GM19035 (cell line): ENCODE measurements around the gene OR10R2.
"Not testable (repeated sequence)": the region's sequence is repeated elsewhere in the genome, so short reads cannot be mapped to it uniquely, and the experiment has no call there.

Experiments
- ATAC-seq: cut with Tn5 transposase; IDR thresholded peaks from one replicate; pipeline ENCODE4 v1.9.1; 2021; ENCODE audit not compliant: unreplicated experiment

The OR10R2 gene

GRCh38 chr1:158471920-158472319, at the start of gene OR10R2:
Gene OR10R2 (plus strand): TSS chr1:158472220. CDS start chr1:158472326, 106 bp downstream.
- ATAC-seq, result no peak

GRCh38 chr1:158425027-158425426, 47.0 kb upstream of the OR10R2 start:
- no peak for ATAC-seq

- ATAC-seq, result no peak
Observed at GRCh38 chr1:158426137-158426536, 45.9 kb upstream of the OR10R2 start, which contains the start of gene OR10K2. Gene OR10K2 (minus strand): TSS chr1:158426237. CDS start chr1:158420866, 5,371 bp downstream.

DNA sequence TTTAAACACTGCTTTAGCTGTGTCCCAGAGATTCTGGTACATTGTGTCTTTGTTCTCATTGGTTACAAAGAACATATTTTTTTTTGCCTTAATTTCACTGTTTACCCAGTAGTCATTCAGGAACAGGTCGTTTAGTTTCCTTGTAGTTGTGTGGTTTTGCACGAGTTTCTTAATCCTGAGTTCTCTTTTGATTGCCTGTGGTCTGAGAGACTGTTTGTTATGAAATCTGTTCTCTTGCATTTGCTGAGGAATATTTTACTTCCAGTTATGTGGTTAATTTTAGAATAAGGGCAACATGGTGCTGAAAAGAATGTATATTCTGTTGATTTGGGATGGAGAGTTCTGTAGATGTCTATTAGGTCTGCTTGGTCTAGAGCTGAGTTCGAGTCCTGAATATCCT, 41.9 kb upstream of the OR10R2 start:
- not testable (repeated sequence) for ATAC-seq

DNA sequence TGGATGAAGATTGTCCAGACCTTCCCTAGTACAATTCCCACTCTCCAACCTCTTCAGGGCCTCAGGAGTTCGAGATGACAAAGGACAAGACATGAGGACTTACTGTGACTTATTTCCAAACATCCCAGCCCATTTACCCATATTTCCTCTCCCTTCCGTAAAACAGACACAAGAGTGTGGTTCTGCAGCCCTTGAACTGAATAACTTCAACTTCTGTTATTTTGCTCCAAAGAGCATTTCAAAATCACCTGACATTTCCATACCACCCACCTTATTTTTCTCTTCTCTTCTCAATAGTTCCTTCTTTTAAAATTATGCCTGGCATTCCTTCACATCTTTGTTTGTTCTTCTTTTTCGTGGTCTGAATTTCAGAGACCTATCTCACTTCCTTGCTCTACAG, 37.3 kb upstream of the OR10R2 start:
- ATAC-seq, result no peak

GRCh38 chr1:158445376-158445775, 26.6 kb upstream of the OR10R2 start:
- no peak for ATAC-seq

DNA sequence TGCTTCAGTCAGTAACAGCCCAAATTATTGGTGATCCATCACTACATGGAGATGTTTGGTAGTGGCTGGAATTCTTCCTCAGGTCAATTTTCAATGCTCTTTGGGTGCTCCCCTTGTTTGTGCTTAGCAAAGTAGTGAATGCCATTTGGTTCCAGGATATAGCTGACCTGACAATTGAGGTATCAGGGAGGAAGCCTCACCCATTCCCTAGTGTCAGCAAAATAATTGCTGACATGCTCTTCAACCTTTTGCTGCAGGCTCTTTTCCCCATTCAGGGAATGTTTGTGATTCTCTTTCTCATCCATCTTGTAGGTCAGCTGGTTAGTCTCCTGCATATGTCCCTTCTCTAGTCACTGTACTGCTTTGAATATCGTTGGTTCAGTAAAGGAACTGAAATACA, 17.5 kb upstream of the OR10R2 start:
- no peak for ATAC-seq

DNA sequence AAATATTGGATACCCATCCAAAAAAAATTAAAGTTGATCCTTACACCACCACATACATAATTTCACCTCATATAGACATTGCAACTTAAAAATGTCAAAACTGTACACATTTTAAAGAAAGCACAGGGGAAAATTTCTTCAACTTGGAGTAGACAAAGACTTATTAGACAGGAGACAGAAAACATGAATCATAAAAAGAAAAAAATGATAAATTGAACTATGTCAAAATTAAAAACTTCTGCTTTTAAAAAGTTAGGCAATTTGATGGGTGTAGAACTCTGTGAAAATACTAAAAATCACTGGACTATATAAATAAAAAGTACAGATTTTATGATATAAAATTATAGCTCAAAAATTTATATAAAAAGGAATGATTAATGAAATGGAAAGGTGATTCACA, 14.8 kb upstream of the OR10R2 start:
- no peak for ATAC-seq

DNA sequence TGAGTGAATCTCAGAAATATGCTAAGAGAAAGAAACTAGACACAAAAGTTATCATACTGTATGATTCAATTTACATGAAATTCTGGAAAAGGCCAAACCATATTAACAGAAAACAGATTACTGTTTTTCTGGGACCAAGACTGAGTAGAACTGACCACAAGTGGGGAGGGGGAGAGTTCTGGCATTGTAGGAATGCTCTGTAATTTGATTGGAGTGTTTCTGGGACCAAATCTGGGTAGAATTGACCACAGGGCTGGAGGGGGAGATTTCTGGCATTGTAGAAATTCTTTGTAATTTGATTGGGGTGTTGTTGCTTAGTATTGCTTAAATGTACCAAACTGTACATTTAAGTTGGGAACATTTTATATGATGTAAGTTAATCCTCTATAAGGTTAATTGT, 13.8 kb upstream of the OR10R2 start:
- ATAC-seq, result no peak

GRCh38 chr1:158461534-158461933, 10.5 kb upstream of the OR10R2 start, which contains the start of gene OR10K1:
Gene OR10K1 (plus strand): TSS chr1:158461834. CDS start chr1:158465562, 3,728 bp downstream.
- no peak for ATAC-seq

DNA sequence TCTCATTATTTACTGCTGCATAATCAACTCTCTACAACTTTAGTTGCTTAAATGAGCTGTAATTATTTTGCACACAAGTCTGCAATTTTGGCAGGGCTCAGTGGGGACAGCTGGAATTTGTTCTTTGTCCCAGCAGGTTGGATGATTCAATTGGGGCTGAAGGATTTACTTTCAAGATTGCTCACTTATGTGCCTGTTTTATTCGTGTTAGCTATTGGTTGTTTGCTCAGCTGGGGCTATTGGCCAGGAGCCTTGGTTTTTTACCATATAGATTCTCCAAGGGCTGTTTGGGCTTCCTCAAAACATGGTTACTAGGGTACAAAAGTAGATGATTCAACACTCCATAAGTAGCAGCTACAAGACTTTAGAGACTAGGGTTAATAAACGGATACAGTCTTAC, 13.4 kb downstream of the OR10R2 start:
- no peak for ATAC-seq

DNA sequence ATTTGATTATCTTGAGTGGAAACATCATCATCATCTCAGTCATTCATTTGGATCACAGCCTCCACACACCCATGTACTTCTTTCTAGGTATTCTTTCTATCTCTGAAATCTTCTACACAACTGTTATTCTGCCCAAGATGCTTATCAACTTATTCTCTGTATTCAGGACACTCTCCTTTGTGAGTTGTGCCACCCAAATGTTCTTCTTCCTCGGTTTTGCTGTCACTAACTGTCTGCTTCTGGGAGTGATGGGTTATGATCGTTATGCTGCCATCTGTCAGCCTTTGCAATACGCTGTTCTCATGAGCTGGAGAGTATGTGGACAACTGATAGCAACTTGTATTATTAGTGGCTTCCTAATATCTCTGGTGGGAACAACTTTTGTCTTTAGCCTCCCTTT, 19.3 kb downstream of the OR10R2 start:
- ATAC-seq, result no peak

- ATAC-seq, result no peak
Observed at GRCh38 chr1:158493054-158493453, 21.0 kb downstream of the OR10R2 start.

- ATAC-seq, result no peak
Observed at GRCh38 chr1:158494796-158495195, 22.8 kb downstream of the OR10R2 start.

- no peak for ATAC-seq
Observed at GRCh38 chr1:158496374-158496773, 24.4 kb downstream of the OR10R2 start.

- no peak for ATAC-seq
Observed at GRCh38 chr1:158506369-158506987, 34.5 kb downstream of the OR10R2 start.

DNA sequence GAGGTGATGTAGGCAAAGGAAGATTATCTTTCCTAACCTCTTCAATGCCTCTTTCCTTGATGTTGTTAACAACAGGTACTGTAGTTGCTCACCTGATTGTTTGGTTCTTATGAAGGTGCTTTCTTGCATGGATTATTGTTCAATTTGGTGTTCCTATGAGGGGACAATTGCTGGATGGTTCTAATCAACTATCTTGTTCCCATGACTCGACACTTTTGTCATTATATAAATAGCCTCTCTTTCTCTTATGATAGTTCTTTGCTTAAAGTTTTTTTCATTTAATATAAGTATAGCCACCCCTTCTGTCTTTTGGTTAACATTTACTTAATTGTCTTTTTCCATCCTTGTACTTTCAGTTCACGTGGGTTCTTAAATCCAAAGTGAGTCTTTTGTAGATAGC, 35.5 kb downstream of the OR10R2 start:
- ATAC-seq, result no peak

DNA sequence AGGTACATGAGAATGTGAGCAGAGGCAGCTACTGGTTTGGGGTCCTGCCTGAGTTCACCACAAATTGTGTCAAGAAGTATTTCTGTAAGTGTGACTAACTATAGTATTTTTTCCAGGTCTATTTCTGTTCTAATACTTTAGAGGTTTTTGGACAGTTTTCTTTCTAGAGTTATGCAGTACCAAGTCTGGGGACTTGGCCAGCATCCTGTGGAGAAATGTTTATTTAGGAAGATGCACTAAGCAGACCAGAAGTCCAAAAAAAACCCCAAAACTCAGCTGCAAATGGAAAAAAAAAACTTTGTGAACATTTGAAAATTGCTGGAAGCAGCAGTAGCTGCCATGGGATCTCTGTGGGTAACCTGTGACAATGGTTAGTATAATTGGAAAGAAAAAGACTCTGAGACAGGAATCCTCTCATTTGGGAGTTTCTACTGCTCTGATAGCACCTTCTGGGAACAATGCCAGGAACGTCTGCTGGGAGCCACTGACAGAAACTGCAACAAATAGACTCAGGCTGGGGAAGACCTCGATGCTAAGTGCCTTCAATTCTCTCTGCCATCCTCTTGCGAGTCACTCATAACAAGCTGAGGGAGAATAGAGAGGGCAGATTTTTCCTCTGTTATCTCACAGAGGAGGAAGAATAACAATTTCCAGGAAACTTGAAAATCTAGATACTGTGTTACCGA, 37.6 kb downstream of the OR10R2 start:
- no peak for ATAC-seq

DNA sequence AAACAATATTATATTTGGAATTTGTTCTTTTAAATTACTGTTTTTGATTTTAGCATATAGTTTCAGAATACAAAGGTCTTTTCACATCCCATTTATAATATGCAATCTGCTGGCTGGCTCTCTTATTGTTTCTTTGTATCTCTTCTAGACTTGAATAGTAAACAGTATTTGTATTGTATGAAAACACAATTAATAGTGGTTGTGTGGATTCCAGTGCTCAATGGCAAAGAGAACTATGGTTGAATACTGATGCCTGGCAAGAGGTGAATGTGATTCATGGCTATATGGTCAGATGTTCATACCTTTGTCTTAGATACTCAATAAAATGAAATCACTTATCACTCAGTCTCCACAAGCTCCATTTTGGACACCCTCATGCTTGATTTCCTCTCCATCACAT, 44.9 kb downstream of the OR10R2 start:
- no peak for ATAC-seq

DNA sequence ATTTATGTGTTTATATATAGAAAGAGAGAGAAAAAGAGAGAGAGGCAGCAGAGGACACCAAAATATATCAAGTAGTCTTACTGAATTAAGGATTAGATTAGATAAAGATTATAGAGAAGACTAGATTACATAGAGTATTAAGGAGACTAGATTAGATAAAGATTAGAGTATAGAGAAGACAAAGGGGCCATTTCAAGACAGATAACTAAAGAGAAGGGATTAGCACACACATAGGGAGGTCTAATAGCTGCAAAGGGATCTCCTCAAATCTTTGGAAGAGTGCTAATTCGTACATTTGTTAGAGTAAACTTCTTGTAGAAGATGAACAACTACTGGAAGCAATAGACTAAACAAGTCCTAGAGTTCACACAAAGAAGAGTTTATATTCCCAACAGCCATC, 48.0 kb downstream of the OR10R2 start:
- ATAC-seq, result no peak

GRCh38 chr1:158520955-158521665, 49.1 kb downstream of the OR10R2 start:
- ATAC-seq, result no peak

GRCh38 chr1:158521666-158522058, 49.6 kb downstream of the OR10R2 start:
- no peak for ATAC-seq
